Activated naive CD4-positive, alpha-beta T cell treated with anti-CD3 and anti-CD28 coated beads, Interleukin-2, amount 50 U/mL, for 24 hours (primary cell): ENCODE measurements around the gene AHCTF1.

ENCODE experiments used
- H3K27ac Mint-ChIP-seq: one replicate; pipeline ENCODE4 v1.8.0; 2021; ENCODE audit warnings: mild to moderate bottlenecking, mixed read lengths
- H3K27me3 Mint-ChIP-seq: one replicate; pipeline ENCODE4 v1.8.0; 2021; ENCODE audit warnings: mixed read lengths
- H3K36me3 Mint-ChIP-seq: one replicate; pipeline ENCODE4 v1.8.0; 2021; ENCODE audit warnings: mixed read lengths
- H3K4me1 Mint-ChIP-seq: one replicate; pipeline ENCODE4 v1.8.0; 2021; ENCODE audit warnings: mixed read lengths
- H3K4me3 Mint-ChIP-seq: one replicate; pipeline ENCODE4 v1.8.0; 2021; ENCODE audit warnings: mild to moderate bottlenecking, mixed read lengths
- H3K9me3 Mint-ChIP-seq: one replicate; pipeline ENCODE4 v1.8.0; 2021; ENCODE audit warnings: mixed read lengths

The AHCTF1 gene, protein sequence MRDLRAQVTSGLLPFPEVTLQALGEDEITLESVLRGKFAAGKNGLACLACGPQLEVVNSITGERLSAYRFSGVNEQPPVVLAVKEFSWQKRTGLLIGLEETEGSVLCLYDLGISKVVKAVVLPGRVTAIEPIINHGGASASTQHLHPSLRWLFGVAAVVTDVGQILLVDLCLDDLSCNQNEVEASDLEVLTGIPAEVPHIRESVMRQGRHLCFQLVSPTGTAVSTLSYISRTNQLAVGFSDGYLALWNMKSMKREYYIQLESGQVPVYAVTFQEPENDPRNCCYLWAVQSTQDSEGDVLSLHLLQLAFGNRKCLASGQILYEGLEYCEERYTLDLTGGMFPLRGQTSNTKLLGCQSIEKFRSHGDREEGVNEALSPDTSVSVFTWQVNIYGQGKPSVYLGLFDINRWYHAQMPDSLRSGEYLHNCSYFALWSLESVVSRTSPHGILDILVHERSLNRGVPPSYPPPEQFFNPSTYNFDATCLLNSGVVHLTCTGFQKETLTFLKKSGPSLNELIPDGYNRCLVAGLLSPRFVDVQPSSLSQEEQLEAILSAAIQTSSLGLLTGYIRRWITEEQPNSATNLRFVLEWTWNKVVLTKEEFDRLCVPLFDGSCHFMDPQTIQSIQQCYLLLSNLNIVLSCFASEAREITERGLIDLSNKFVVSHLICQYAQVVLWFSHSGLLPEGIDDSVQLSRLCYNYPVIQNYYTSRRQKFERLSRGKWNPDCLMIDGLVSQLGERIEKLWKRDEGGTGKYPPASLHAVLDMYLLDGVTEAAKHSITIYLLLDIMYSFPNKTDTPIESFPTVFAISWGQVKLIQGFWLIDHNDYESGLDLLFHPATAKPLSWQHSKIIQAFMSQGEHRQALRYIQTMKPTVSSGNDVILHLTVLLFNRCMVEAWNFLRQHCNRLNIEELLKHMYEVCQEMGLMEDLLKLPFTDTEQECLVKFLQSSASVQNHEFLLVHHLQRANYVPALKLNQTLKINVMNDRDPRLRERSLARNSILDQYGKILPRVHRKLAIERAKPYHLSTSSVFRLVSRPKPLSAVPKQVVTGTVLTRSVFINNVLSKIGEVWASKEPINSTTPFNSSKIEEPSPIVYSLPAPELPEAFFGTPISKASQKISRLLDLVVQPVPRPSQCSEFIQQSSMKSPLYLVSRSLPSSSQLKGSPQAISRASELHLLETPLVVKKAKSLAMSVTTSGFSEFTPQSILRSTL (N-terminal part only)

DNA sequence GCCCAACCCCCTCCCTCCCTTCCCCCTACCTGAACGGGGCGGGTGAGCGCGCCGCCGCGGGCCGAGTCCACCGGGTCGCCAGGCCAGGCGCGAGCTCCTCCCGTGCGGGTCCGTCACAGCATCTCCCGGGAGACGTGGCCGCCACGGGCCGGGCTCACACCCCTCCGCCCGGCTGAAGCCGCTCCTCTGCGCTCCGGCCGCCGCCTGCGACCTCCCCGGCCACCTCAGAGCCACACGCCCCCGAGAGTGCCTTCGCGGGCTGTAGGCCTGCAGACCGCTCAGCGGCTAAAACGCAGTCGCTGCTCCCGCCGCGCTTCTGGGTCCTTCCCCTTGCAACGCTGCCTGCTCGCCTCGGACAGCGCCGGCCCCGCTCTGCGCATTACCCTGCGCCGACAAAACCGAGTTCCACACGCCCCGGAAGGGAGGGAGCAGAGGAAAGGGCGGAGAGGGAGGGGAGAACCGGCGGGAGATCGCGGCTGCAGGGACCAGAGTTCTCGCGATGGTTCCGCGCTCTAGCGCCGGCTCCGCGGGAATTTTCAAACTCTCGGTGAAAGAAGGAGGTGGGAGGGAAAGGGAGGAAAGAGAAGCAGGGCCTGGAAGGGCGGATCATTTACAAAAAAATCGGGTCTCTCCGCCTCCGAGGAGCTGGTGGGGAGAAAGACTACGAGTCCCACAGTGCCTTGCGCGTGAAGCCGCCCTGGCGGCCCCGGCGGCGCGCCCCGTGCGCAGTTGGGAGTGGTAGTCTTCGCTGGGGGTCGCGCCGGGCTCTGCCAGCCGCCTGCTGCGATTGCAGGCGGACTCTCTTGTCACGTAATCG, at the start of gene AHCTF1:
AHCTF1 (minus strand) TSS at position 400 of the 817 bp plus-strand sequence. CDS start 13,578 bp downstream, outside the sequence.
- H3K27me3 Mint-ChIP-seq: no peaks in the 10 kb centered on the region
- peaks cover 12% of the 10 kb centered on the region for H3K36me3 Mint-ChIP-seq
- H3K4me3 Mint-ChIP-seq: peak within 1 kb of the TSS; percentile 98
- H3K4me1 Mint-ChIP-seq: peaks cover 41% of the 10 kb centered on the region
- no peaks in the 10 kb centered on the region for H3K9me3 Mint-ChIP-seq
- H3K27ac Mint-ChIP-seq: peak within 1 kb of the TSS; percentile 96

DNA sequence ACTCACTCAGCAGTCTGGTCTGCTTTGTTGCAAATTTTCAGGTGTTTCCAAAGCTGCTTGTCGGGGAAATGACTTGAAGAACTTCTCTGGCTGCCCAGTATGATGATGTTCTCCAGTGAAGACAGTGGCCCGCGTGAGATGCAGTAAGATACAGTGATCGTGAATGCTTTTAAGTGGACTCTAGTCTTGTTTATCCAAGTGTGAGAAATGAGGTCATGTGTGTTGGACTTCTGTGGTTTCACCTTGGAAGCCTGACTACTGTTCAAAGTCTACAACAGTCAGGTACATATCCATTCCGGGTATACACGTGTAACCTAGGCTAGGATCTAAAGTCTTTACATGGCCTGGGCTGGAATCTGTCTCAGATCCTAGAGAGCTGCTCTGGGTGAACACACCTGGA, 47.0 kb upstream of the AHCTF1 start:
- H3K4me1 Mint-ChIP-seq: no peaks in the 10 kb centered on the region
- H3K27me3 Mint-ChIP-seq: peaks cover 21% of the 10 kb centered on the region
- H3K4me3 Mint-ChIP-seq: no peak overlapping the region
- peaks cover 28% of the 10 kb centered on the region for H3K9me3 Mint-ChIP-seq
- H3K36me3 Mint-ChIP-seq: peaks cover 16% of the 10 kb centered on the region
- no peak overlapping the region for H3K27ac Mint-ChIP-seq

DNA sequence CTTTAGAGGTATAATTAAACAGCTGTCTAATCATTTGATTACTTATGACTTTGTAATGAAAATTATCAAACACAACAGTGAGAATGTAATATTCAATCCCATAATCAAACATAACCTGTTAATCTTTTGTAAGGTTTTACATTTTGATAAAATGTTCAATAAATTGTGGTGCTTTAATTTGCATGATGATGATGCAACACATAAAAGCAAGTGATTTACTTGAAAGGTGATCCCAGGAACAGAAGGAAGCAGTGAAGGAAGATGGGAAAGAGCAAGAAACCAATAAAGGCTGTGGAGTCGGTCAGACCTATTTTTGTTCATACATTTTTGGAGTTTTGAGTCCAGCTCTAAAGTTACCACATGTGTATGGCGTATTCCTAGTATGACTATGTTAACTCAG, 46.5 kb upstream of the AHCTF1 start:
- peaks cover 16% of the 10 kb centered on the region for H3K36me3 Mint-ChIP-seq
- peaks cover 28% of the 10 kb centered on the region for H3K9me3 Mint-ChIP-seq
- H3K4me1 Mint-ChIP-seq: no peaks in the 10 kb centered on the region
- H3K27ac Mint-ChIP-seq: no peak overlapping the region
- peaks cover 21% of the 10 kb centered on the region for H3K27me3 Mint-ChIP-seq
- no peak overlapping the region for H3K4me3 Mint-ChIP-seq

DNA sequence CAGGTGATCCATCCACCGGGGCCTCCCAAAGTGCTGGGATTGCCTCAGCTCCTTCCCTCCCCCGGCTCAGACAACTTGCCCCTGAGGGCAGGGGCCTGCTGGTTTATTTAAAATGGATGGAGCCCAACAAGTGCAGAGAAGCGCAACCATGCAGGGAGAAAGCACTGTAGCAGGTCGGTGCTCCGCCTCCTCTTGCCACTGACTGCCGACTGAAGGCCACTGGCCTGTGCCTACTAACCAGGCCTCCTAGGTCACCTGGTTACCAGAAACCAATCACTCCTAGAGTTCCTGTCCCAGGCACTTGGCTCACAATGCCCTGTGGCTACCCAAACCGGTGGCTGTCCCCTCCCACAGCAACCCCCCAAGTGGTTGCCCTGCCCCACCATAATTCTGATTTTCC, 40.2 kb upstream of the AHCTF1 start:
- H3K4me3 Mint-ChIP-seq: no peak overlapping the region
- no peaks in the 10 kb centered on the region for H3K4me1 Mint-ChIP-seq
- peaks cover 5% of the 10 kb centered on the region for H3K36me3 Mint-ChIP-seq
- peaks cover 25% of the 10 kb centered on the region for H3K9me3 Mint-ChIP-seq
- H3K27ac Mint-ChIP-seq: no peak overlapping the region
- H3K27me3 Mint-ChIP-seq: peaks cover 14% of the 10 kb centered on the region

DNA sequence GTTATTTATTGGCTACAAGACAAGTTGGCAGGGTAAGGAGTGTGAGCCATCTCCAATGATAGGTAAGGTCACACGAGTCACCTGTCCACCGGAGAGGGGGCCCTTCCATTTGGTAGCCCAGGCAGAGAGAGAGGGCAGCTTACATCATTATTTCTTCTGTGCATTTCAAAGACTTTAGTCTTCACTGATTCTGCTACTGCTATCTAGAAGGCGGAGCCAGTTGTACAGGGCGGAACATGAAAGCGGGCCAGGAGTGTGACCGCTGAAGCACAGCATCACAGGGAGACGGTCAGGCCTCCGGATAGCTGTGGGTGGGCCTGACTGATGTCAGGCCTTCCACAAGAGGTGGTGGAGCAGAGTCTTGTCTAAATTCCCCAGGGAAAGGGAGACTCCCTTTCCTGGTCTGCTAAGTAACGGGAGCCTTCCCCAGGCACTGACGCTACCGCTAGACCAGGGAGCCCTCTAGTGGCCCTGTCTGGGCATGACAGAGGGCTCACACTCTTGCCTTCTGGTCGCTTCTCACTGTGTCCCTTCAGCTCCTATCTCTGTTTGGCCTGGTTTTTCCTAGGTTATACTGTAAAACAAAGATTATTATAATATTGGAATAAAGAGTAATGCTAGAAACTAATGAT, 39.5 kb upstream of the AHCTF1 start:
- Mint-ChIP-seq H3K36me3 (peaks cover 3% of the 10 kb centered on the region), H3K27ac (no peak overlapping the region), H3K9me3 (peaks cover 21% of the 10 kb centered on the region), H3K4me1 (no peaks in the 10 kb centered on the region), H3K4me3 (no peak overlapping the region), H3K27me3 (peaks cover 11% of the 10 kb centered on the region)

DNA sequence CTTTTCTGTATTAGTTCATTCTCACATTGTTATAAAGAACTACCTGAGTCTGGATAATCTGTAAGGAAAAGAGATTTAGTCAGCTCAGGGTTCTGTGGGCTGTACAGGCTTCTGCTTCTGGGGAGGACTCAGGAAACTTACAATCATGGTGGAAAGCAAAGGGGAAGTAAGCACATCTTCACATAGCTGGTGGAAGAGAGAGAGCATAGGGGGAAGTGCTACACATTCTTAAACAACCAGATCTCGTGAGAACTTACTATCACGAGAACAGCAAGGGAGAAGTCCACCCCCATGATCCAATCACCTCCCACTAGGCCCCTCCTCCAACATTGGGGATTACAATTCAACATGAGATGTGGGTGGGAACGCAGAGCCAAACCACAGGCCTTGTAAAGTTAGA, 37.9 kb upstream of the AHCTF1 start:
- H3K4me1 Mint-ChIP-seq: no peaks in the 10 kb centered on the region
- peaks cover 21% of the 10 kb centered on the region for H3K9me3 Mint-ChIP-seq
- peaks cover 3% of the 10 kb centered on the region for H3K36me3 Mint-ChIP-seq
- H3K27ac Mint-ChIP-seq: no peak overlapping the region
- H3K4me3 Mint-ChIP-seq: no peak overlapping the region
- H3K27me3 Mint-ChIP-seq: peaks cover 5% of the 10 kb centered on the region

DNA sequence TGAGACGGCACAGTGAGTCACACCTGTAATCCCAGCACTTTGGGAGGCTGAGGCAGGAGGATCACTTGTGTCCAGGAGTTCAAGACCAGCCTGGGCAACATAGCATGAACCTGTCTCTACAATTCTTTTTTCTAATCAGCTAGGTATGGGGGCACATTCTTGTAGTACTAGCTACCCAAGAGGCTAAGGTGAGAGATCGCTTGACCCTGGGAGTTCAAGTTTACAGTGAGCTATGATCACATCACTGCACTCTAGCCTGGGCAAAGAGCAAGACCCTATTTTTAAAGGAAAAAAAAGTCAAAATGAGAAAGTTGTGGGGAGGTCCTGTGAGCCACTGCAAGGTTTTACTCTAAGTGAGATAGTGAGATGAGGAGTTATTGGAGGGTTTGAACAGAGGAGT, 34.8 kb upstream of the AHCTF1 start:
- H3K27ac Mint-ChIP-seq: no peak overlapping the region
- no peaks in the 10 kb centered on the region for H3K4me1 Mint-ChIP-seq
- no peak overlapping the region for H3K4me3 Mint-ChIP-seq
- H3K9me3 Mint-ChIP-seq: peaks cover 16% of the 10 kb centered on the region
- H3K36me3 Mint-ChIP-seq: peaks cover 3% of the 10 kb centered on the region
- H3K27me3 Mint-ChIP-seq: no peaks in the 10 kb centered on the region

DNA sequence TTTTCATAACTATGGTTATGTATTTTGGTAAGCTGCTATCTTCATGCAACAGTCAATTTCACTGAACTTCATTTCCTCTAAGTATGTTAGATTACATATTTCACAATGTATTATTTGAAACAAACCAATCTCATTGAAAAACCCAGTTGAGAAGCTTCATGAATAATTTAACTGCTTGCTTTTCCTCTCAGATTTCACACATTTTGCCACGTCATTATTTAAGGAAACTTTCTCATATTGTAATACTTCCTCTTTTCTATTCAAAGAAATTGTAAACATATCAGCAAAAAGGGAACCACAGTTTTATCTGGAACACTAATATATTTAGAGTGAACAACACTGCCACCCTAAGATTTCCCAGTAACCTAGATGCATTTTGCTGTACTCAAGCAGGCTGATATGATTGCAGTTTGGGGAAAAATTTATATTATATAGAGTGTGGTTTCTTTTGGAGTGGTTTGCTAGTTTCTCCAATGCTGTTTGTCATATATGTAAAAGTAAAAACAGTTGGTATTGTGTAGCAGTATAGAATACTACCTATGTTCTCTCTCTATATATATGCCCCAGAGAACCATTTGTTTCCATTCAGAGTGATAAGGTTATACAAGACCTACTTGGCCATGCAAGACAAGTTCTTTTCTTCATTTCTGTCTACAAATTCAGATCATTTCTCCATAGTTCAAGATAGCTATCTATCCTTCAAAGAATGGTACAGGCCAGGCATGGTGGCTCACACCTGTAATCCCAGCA, 28.4 kb upstream of the AHCTF1 start:
- Mint-ChIP-seq H3K4me1 (peaks cover 6% of the 10 kb centered on the region), H3K9me3 (no peaks in the 10 kb centered on the region), H3K27ac (peak overlapping the region; percentile 53), H3K4me3 (no peak overlapping the region), H3K27me3 (no peaks in the 10 kb centered on the region), H3K36me3 (no peaks in the 10 kb centered on the region)

DNA sequence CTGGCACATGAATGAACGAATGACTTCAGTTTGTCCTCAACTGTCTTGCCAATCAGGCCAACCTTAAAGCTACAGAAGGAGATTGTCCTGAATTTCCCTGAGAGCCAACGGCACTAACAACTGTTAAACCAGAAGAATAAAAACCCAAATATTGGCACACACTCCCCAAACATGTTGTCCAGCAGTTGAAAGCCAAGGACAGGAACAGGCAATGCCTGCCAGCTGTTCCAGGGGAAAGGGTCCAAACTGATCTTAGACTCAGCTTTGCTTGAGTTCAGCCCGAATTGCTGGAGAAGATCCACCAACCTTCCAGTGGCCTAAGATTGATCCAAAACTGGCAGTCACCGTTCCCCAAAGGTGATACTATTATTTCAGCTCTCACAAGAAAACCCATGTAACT, 22.4 kb upstream of the AHCTF1 start:
- no peak overlapping the region for H3K27ac Mint-ChIP-seq

DNA sequence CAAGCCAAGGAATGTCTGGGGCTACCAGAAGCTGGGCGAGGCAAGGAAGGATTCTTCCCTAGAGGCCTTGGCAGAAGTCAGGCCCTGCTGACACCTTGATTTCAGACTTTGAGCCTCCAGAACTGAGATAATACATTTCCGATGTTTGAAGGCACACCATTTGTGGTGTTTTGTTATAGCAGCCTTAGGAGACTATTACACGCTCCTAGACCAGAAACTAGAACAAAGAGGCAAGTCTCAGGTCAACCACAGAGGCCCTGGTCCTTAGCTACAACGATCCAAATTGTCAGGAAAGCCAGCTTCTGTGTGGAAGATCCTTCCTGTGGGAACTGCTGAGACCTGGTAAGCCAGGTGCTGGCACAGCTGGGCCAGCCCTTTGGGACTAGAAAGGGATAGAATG, 19.7 kb upstream of the AHCTF1 start:
- Mint-ChIP-seq H3K27me3 (no peaks in the 10 kb centered on the region), H3K4me1 (no peaks in the 10 kb centered on the region), H3K36me3 (peaks cover 2% of the 10 kb centered on the region), H3K27ac (no peak overlapping the region), H3K9me3 (no peaks in the 10 kb centered on the region), H3K4me3 (no peak overlapping the region)

More for the DNA sequence above, 22.4 kb upstream of the AHCTF1 start:
- Mint-ChIP-seq H3K9me3 (no peaks in the 10 kb centered on the region), H3K4me3 (no peak overlapping the region), H3K27me3 (no peaks in the 10 kb centered on the region), H3K4me1 (no peaks in the 10 kb centered on the region), H3K36me3 (peaks cover 2% of the 10 kb centered on the region)

DNA sequence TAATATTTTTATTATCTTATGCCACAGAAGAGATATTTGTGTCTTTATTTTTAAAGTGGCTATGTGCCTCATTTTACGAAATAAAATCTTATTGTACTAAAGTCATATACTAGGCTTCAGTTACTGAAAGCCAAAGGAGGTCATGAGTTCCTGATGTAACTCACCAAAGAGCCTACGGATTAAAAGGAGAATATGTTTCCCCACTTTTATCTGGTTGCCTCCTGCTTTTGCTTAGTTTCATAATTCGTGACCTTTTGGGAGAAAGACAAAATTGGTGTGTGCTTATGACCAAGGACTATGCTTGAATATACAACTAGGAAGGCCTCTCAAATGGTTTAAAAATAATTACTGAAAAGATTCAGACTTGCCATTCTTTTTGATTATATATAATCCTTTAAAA, 18.2 kb upstream of the AHCTF1 start:
- Mint-ChIP-seq H3K27ac (no peak overlapping the region), H3K4me3 (no peak overlapping the region), H3K4me1 (no peaks in the 10 kb centered on the region), H3K27me3 (no peaks in the 10 kb centered on the region), H3K36me3 (peaks cover 2% of the 10 kb centered on the region), H3K9me3 (no peaks in the 10 kb centered on the region)

DNA sequence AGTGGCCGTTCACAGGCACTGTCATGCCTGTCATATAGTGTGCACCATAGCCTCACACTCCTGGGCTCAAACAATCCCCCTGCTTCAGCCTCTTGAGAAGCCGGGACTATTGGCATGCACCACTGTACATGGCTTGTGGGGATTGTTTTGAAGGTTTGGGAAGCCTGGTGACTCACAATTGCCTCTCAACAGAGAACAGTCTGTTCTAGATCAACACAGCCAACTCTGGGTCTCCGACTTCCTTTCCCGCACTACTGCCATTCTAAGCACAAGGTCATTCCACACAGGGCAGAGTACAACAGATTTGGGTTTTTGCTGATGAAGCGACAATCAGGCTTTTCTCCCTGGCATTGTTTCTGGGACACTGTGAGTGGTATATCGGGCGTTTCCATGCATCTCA, 15.5 kb upstream of the AHCTF1 start:
- H3K9me3 Mint-ChIP-seq: no peaks in the 10 kb centered on the region
- peaks cover 2% of the 10 kb centered on the region for H3K36me3 Mint-ChIP-seq

DNA sequence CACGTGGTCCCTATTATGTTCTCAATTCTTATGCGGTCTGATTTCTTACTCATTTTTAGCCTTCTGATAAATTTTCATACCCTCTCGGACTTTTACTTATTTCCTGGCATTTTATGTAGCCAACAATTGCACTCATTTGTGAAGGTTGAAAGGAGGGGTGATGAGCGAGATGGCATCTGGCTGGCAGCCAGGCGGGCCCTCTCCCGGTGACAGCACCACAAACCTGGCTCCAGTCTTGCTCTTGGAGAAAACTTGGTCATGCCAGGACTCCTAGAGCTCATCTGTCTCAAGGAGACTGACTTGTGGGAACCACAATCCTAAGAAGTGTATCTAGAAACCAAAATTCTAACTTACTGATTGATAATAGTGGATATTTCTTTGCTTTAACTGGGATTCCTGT, 14.6 kb upstream of the AHCTF1 start:
- no peaks in the 10 kb centered on the region for H3K4me1 Mint-ChIP-seq
- H3K36me3 Mint-ChIP-seq: peaks cover 3% of the 10 kb centered on the region
- no peak overlapping the region for H3K4me3 Mint-ChIP-seq
- H3K9me3 Mint-ChIP-seq: no peaks in the 10 kb centered on the region
- H3K27ac Mint-ChIP-seq: no peak overlapping the region
- no peaks in the 10 kb centered on the region for H3K27me3 Mint-ChIP-seq

More for the DNA sequence above, 15.5 kb upstream of the AHCTF1 start:
- no peaks in the 10 kb centered on the region for H3K4me1 Mint-ChIP-seq
- H3K27me3 Mint-ChIP-seq: no peaks in the 10 kb centered on the region
- H3K4me3 Mint-ChIP-seq: no peak overlapping the region
- no peak overlapping the region for H3K27ac Mint-ChIP-seq

DNA sequence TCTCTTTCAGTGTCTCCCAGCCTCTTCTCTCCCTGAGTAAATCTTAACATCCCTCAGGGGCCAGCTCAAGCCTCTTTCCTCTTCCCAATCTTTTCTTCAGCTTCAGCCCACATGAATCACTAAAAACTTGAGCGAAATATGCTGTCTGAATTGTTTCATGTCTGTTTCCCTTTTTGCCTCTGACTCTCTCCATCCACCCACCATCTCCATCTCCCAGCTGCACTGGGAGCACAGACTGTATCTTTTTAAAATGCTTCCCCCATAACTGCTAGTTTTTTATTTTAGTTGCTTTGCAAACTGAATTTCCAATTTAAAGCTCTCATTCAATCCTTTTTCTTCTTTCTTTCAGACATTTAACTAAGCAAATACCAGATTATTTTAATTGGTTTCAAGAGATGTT, 3.0 kb upstream of the AHCTF1 start:
- H3K9me3 Mint-ChIP-seq: no peaks in the 10 kb centered on the region
- H3K4me1 Mint-ChIP-seq: peaks cover 17% of the 10 kb centered on the region
- no peaks in the 10 kb centered on the region for H3K27me3 Mint-ChIP-seq
- H3K36me3 Mint-ChIP-seq: peaks cover 3% of the 10 kb centered on the region
- no peak overlapping the region for H3K4me3 Mint-ChIP-seq
- no peak overlapping the region for H3K27ac Mint-ChIP-seq
